HG03575 (cell line): ENCODE results near the gene EFNB2.

Experiments
- ATAC-seq: cut with Tn5 transposase; IDR thresholded peaks from one replicate; pipeline ENCODE4 v1.9.1; 2021; ENCODE audit not compliant: unreplicated experiment, insufficient number of reproducible peaks, low FRiP score; ENCODE audit errors: extremely low read depth

Gene EFNB2

DNA sequence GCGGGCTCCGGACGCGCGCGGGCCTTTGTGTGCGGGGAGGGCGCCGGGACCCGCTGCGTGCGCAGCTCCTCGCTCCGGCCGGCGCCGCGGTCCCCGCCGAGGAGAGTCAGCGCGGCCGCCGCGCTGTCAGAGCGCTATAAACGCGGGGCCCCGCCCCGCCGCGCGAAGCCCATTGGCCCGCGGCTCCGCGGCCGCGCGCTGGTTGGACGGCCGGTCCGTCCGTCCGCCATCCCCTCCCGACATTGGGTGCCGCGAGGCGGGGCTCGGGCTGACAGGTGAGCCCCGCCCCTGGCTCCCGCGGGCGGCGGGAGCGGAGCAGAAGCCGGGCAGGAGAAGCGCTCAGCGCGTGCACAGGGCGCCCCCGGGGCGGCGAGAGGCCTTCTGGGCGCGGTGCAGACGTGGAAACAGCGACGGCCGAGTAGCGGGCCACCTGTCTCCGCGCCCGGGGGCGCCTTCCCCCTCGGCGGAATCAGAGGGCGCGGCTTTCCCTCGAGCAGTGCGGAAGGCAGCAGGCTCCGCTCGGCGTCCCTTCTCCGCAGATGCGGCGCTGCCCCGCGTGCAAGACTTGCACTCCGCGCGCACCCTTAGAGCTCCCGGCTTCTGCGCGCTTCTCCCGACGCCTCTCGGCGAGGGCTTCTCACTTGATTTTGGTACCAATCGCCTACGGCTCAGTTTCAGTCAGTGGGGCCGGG lies at the start of gene EFNB2:
EFNB2 (minus strand) TSS at position 111 of the 692 bp plus-strand sequence. CDS start 698 bp downstream, outside the sequence.
- ATAC-seq: peak; percentile 67

DNA sequence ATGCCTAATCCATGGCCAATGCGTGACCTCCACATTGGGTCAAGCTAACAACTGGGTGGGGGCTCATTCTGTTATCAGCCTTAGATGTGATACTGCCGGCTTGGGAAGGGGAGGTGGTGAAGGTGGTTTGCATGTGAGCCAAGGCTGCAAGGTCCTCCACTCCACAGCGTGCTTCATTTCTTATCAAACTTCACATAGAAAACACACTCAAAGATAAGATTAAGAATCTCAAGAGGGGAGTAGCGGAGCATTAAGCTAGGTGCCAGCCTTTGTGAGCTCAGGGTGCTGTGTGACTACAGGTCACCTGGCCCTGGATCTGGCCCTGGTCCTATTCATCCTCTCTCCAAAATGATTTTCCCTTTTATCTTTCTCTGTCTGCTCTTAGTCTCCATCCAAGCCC lies 45.8 kb upstream of the EFNB2 start:
- no peak for ATAC-seq

GRCh38 chr13:106575896-106576295 lies 40.4 kb upstream of the EFNB2 start:
- ATAC-seq: no peak

DNA sequence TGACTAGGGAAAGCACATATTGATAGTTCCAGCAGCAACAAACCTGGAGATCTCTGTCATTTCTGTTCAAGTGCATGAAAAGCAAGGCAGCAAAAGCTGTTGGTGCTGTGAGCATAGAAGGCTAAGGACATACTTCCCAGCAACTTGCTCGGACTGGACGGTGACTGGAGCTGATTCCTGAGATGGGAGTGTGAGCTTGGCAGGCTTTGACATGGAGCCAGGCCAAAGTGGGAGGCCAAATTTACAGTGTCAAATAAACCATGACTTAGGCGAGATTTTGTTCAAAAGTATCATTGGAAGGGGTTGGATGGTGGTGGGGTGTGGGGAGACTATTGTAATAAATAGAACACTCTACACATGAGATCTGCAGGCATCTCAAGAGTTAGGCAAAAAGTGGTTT lies 38.4 kb upstream of the EFNB2 start:
- ATAC-seq: no peak

GRCh38 chr13:106573284-106573846 lies 37.9 kb upstream of the EFNB2 start:
- no peak for ATAC-seq

DNA sequence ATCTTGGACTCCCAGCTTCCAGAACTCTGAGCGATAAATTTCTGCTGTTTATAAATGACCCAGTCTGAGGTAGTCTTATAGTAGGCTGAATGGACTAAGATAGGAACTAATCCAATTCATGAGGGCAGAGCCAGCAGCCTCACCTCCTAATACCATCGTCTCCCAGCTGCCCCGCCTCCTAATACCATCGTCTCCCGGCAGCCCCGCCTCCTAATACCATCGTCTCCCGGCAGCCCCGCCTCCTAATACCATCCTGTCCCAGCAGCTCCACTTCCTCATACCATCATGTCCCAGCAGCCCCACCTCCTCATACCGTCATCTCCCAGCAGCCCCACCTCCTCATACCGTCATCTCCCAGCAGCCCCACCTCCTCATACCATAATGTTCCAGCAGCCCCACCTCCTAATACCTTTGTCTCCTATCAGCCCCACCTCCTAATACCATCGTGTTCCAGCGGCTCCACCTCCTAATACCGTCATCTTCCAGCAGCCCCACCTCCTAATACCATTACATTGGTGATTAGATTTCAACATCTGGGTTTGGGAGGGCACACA lies 34.9 kb upstream of the EFNB2 start:
- peak; percentile 18 for ATAC-seq

DNA sequence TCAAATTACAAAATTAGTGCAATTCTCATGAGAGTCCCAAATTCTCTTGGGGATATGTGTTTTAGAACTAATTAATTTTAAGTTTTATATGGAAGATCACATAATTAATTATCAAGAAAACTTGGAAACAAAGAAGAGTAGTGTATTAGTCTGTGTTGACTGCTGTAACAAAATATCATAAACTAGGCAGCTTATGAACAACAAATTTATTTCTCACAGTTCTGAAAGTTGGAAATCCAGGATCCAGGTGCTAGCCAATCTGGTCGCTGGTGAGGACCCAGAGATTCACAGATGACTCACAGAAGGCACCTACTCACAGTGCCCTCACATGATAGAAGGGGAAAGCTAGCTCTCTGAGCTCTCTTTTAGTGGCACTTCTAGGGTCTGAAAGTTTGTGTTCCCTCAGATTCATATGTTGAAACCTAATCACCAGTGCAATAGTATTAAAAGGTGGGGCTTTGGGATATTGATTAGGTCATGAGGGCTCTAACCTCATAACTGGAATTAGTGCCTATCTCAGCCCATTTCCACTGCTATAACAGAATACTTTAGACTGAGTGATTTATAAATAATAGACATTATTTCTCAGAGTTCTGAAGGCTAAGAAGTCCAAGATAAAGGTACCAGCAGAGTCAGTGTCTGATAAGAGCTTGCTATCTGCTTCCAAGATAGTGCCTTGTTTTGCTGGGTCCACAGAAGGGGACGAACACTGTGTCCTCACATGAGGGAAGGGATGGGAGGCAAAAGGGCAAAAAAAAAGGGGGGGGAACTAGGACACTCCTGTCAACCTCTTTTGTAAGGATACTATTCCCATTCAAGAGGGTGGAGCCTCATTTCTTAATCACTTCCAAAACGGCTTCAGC lies 34.0 kb upstream of the EFNB2 start:
- ATAC-seq: no peak

GRCh38 chr13:106568299-106569003 lies 33.0 kb upstream of the EFNB2 start:
- peak; percentile 32 for ATAC-seq

- ATAC-seq: peak; percentile 65
Measured at GRCh38 chr13:106567474-106568298, 32.2 kb upstream of the EFNB2 start, which contains the start of gene ARGLU1. ARGLU1 (minus strand) TSS chr13:106568137; CDS start chr13:106567919, 218 bp downstream.

GRCh38 chr13:106566641-106567473 lies 31.4 kb upstream of the EFNB2 start:
- ATAC-seq: no peak

GRCh38 chr13:106565127-106565775 lies 29.8 kb upstream of the EFNB2 start:
- no peak for ATAC-seq

DNA sequence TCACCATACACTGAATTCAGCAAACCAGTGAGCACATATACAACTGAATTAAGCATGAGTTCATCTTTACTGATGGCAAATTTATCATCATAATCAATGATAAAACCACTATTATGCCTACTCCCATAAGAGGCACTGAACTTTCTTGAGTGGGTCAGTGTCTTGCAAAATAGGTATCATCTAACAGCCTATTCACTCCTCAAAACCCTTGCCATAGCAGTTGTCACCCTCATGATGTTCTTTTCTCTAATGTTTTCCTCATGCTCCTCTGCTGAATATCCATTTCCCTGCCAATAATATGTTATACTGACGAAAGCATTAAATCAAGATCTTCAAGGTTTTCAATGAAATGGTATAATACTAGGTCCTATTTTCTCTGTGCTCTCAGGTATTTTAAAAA lies 26.8 kb upstream of the EFNB2 start:
- no peak for ATAC-seq

GRCh38 chr13:106561551-106562170 lies 26.2 kb upstream of the EFNB2 start:
- peak; percentile 68 for ATAC-seq

GRCh38 chr13:106560821-106561220 lies 25.4 kb upstream of the EFNB2 start:
- no peak for ATAC-seq

DNA sequence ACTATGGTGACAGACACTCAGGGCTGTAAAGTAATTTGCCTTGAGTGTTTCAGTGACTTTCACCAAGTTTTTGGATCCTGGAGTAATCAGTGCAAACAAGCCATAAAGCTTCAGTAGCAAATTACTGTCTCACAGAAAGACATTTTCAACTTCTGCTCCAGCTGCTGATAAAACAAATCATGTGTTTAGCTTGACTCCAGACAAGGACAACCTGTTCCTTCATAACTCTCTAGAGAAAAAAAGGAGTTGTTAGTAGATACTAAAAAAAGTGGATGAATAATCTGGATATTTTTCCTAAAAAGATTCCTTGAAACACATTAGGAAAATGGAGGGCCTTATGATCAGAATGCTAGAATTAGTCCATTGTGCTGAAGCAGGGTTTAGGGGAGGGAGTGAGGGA lies 23.1 kb upstream of the EFNB2 start:
- no peak for ATAC-seq

DNA sequence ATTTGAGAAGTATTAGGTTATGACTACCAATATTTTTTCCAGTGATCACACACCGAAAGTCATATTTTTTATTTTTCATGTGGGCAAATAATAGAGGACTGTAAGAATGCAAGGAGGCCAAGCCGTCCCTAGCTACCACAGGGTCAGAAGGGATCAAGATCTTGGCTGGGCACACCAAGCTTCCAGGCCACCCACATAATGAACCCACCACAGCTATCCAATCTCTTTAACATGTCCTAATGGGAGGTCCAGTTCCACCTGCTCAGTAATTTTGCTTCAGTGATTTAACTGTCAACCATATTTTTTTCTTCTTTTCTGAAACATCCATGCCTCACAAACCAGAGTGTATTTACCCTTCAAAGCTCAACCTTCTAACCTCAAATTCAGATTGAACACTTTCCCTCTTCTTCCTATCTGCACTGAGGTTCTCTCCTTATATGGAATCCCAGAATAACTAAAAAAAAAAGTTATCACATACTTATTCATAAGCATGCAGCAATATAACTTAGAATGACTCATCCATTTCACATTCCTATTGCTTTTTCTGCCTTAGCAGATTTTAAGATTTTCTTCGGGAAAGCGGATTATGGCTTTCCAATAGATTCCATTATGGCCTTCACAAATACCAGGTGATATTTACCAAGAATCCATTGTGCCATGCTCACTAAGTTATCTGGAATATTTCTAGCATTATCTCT lies 20.3 kb upstream of the EFNB2 start:
- no peak for ATAC-seq
